Epithelial cell of proximal tubule (primary cell): ENCODE measurements around the gene SLC17A2. TPM values are rescaled to one million over a fixed set of nuclear protein-coding genes. Genes with fewer than 3 reads are reported as not detected.

Experiments used
- DNase-seq: peaks from one replicate; pipeline ENCODE4 v3.0.0-alpha.2; 2011; ENCODE audit warnings: low read depth
- H3K4me3 ChIP-seq: 2 replicates; pipeline ENCODE4 v1.5.1; 2011; ENCODE audit warnings: low read depth, mild to moderate bottlenecking, low read length
- CTCF ChIP-seq: conservative IDR thresholded peaks from 2 replicates; pipeline ENCODE4 v1.5.1; 2012; ENCODE audit warnings: low read depth, mild to moderate bottlenecking, low read length
- total RNA-seq: library from RNA; depleted of rRNA; stranded (reverse); fragments of >200 nt; gene quantifications from 2 replicates; pipeline ENCODE4 v1.2.3, GENCODE V29; 2015

SLC17A2 gene
- total RNA-seq, 1 donor from 2014 or later = not detected

- DNase-seq = no peak
- H3K4me3 ChIP-seq = no peak overlapping the region
- TF ChIP-seq CTCF = no peak
Observed at GRCh38 chr6:25919657-25920056, 10.8 kb downstream of the SLC17A2 start.

- no peak for TF ChIP-seq CTCF
- no peak overlapping the region for H3K4me3 ChIP-seq
- no peak for DNase-seq
Observed at GRCh38 chr6:25918083-25918683, 12.3 kb downstream of the SLC17A2 start.

- no peak for TF ChIP-seq CTCF
- H3K4me3 ChIP-seq = no peak overlapping the region
- no peak for DNase-seq
Observed at GRCh38 chr6:25916789-25917490, 13.6 kb downstream of the SLC17A2 start.

- no peak for DNase-seq
- TF ChIP-seq CTCF = no peak
- no peak overlapping the region for H3K4me3 ChIP-seq
Observed at GRCh38 chr6:25916330-25916729, 14.2 kb downstream of the SLC17A2 start.

GRCh38 chr6:25913741-25914140 is 16.8 kb downstream of the SLC17A2 start:
- H3K4me3 ChIP-seq = no peak overlapping the region
- DNase-seq = no peak
- no peak for TF ChIP-seq CTCF

GRCh38 chr6:25911351-25911750 is 19.1 kb downstream of the SLC17A2 start:
- DNase-seq = no peak
- TF ChIP-seq CTCF = no peak
- no peak overlapping the region for H3K4me3 ChIP-seq

- DNase-seq = no peak
- TF ChIP-seq CTCF = no peak
- no peak overlapping the region for H3K4me3 ChIP-seq
Observed at GRCh38 chr6:25907475-25908014, 22.9 kb downstream of the SLC17A2 start.
